Astrocyte (in vitro differentiated cells and primary cell): ENCODE data around the gene KCNQ1.

Experiments
- EZH2 ChIP-seq: IDR thresholded peaks from 2 replicates; pipeline ENCODE4 v1.6.1; 2012; ENCODE audit warnings: mild to moderate bottlenecking, low read length, inconsistent platforms; ENCODE audit not compliant: insufficient read depth
- TF ChIP-seq, protein P1 (sequence below): IDR thresholded peaks from 2 replicates; pipeline ENCODE4 v1.5.1; 2011; ENCODE audit warnings: low read depth, mild to moderate bottlenecking, inconsistent platforms, low read length, moderate library complexity; ENCODE audit not compliant: insufficient read depth

DNA sequence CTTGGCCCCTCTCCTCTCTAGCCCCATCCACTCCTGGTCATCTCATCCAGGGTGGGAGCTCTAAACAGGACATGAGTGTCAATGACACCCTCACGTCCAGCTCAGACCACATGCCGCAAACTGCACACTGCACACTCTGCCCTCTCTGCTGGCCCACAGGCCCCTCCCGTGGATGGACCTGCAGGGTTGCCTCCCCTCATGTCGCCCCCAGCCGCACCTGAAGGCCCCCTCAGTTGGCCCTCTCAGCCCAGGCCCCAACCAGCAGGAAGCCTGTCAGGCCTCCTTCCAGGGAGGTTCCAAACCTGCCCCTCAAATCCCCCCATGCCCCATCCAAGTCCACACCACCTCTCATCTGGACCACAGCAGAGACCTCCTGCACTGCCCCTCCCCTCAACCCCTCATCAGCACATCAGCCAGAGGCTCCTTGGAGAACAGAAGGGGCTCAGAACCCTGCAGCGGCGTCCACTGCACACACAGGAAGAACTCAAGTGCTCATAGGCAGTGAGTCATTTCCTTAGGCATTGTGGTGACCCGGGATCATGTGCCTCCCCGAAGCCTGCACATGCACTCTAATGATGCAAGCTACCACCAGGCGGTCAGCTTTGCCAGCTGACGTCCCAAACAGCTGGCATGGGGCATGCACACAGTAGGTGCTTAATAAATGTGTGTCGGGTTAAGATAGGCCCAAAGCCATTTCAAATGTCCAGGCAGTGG, 453.7 kb downstream of the KCNQ1 start:
- TF ChIP-seq, protein P1, sequence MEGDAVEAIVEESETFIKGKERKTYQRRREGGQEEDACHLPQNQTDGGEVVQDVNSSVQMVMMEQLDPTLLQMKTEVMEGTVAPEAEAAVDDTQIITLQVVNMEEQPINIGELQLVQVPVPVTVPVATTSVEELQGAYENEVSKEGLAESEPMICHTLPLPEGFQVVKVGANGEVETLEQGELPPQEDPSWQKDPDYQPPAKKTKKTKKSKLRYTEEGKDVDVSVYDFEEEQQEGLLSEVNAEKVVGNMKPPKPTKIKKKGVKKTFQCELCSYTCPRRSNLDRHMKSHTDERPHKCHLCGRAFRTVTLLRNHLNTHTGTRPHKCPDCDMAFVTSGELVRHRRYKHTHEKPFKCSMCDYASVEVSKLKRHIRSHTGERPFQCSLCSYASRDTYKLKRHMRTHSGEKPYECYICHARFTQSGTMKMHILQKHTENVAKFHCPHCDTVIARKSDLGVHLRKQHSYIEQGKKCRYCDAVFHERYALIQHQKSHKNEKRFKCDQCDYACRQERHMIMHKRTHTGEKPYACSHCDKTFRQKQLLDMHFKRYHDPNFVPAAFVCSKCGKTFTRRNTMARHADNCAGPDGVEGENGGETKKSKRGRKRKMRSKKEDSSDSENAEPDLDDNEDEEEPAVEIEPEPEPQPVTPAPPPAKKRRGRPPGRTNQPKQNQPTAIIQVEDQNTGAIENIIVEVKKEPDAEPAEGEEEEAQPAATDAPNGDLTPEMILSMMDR: no peak
- no peak for TF ChIP-seq EZH2
